Measurements from ENCODE around the gene C2. TPM values are rescaled to one million over a fixed set of nuclear protein-coding genes. Genes with fewer than 3 reads are reported as not detected.
"Not testable (repeated sequence)": the region's sequence is repeated elsewhere in the genome, so short reads cannot be mapped to it uniquely, and the experiment has no call there.

C2 gene
- total RNA-seq, 4 donors from 2014 or later, result 30.6 to 96.1 (median 46.0) TPM

GRCh38 chr6:31977816-31978431, 50.4 kb downstream of the C2 start:
- no peak for DNase-seq (ENCODE audit: low spot score)
- no peak for ATAC-seq (ENCODE audit: low FRiP score)
- no peak for TF ChIP-seq CTCF (IDR thresholded peaks at IDR 0.05)

GRCh38 chr6:31978831-31979230, 51.3 kb downstream of the C2 start:
- ATAC-seq (ENCODE audit: low FRiP score) (no peak), DNase-seq (ENCODE audit: low spot score) (no peak)
- no peak for TF ChIP-seq CTCF (IDR thresholded peaks at IDR 0.05)

GRCh38 chr6:31979238-31979898, 51.9 kb downstream of the C2 start:
- TF ChIP-seq CTCF (IDR thresholded peaks at IDR 0.05), result no peak
- DNase-seq (ENCODE audit: low spot score), result no peak
- no peak for ATAC-seq (ENCODE audit: low FRiP score)

GRCh38 chr6:31980195-31980876, 52.8 kb downstream of the C2 start:
- not testable (repeated sequence) for DNase-seq (ENCODE audit: low spot score); ATAC-seq (ENCODE audit: low FRiP score)

- not testable (repeated sequence) for ATAC-seq (ENCODE audit: low FRiP score); DNase-seq (ENCODE audit: low spot score)
Observed at GRCh38 chr6:31980998-31981397, 53.5 kb downstream of the C2 start.

- peak; percentile 69 for ATAC-seq (ENCODE audit: low FRiP score)
- not testable (repeated sequence) for DNase-seq (ENCODE audit: low spot score)
Observed at GRCh38 chr6:31981744-31982143, 54.2 kb downstream of the C2 start, which contains the start of gene C4A. C4A (plus strand) TSS chr6:31982057; CDS start chr6:31982108, 51 bp downstream.

- ATAC-seq (ENCODE audit: low FRiP score); DNase-seq (ENCODE audit: low spot score): not testable (repeated sequence)
Observed at GRCh38 chr6:31989363-31989762, 61.8 kb downstream of the C2 start.

GRCh38 chr6:31994421-31994820, 66.9 kb downstream of the C2 start:
- not testable (repeated sequence) for ATAC-seq (ENCODE audit: low FRiP score); DNase-seq (ENCODE audit: low spot score)

Small RNAs within 50 kb of the gene (small RNA-seq; reads per million reads assigned to genes)
- gene AL645922.1, result not detected

Other genes starting within 250 kb of the C2 start
- 1 to 10 TPM in 2 of 4 donors, under 1 TPM in 1, not detected in 1; 0.84 to 4.5 (median 1.3) TPM for gene LY6G5C, start 246.7 kb upstream of the C2 start, total RNA-seq
- gene ABHD16A, start 224.4 kb upstream of the C2 start, total RNA-seq, result 10 to 100 TPM; 41.8 to 62.8 (median 57.4) TPM
- gene LY6G6F, start 220.9 kb upstream of the C2 start, total RNA-seq, result not detected
- gene LY6G6D, start 212.4 kb upstream of the C2 start, total RNA-seq, result not detected
- under 1 TPM in 1 of 4 donors, not detected in 3; 0.74 TPM for gene LY6G6C, start 206.0 kb upstream of the C2 start, total RNA-seq
- under 1 TPM in 1 of 4 donors, not detected in 3; 0.84 TPM for gene MPIG6B, start 204.3 kb upstream of the C2 start, total RNA-seq
- 100 to 1,000 TPM; 103 to 148 (median 115) TPM for gene DDAH2, start 198.4 kb upstream of the C2 start, total RNA-seq
- 100 to 1,000 TPM; 244 to 443 (median 336) TPM for gene CLIC1, start 191.2 kb upstream of the C2 start, total RNA-seq
- gene MSH5, start 187.7 kb upstream of the C2 start, total RNA-seq, result 10 to 100 TPM in 1 of 4 donors, 1 to 10 TPM in 3; 5.4 to 17.0 (median 7.3) TPM
- not detected for gene SAPCD1, start 165.1 kb upstream of the C2 start, total RNA-seq
- 1 to 10 TPM in 1 of 4 donors, under 1 TPM in 2, not detected in 1; 0.36 to 1.6 (median 0.56) TPM for gene VWA7, start 150.4 kb upstream of the C2 start, total RNA-seq
- 10 to 100 TPM; 31.6 to 47.0 (median 34.6) TPM for gene VARS1, start 132.0 kb upstream of the C2 start, total RNA-seq
- gene LSM2, start 120.8 kb upstream of the C2 start, total RNA-seq, result 10 to 100 TPM; 19.8 to 35.1 (median 30.4) TPM
- gene HSPA1L, start 112.4 kb upstream of the C2 start, total RNA-seq, result 1 to 10 TPM in 3 of 4 donors, under 1 TPM in 1; 0.48 to 3.0 (median 1.9) TPM
- 1,000 to 10,000 TPM in 1 of 4 donors, 100 to 1,000 TPM in 3; 155 to 1,684 (median 309) TPM for gene HSPA1A, start 112.2 kb upstream of the C2 start, total RNA-seq
- gene HSPA1B, start 100.0 kb upstream of the C2 start, total RNA-seq, result 1,000 to 10,000 TPM in 1 of 4 donors, 100 to 1,000 TPM in 3; 174 to 1,642 (median 258) TPM
- 10 to 100 TPM; 44.1 to 63.8 (median 55.2) TPM for gene NEU1, start 64.9 kb upstream of the C2 start, total RNA-seq
- gene SLC44A4, start 48.7 kb upstream of the C2 start, total RNA-seq, result under 1 TPM in 3 of 4 donors, not detected in 1; 0.19 to 0.84 (median 0.38) TPM
- 10 to 100 TPM; 17.4 to 25.9 (median 20.0) TPM for gene EHMT2, start 30.0 kb upstream of the C2 start, total RNA-seq
- gene ZBTB12, start 25.6 kb upstream of the C2 start, total RNA-seq, result 1 to 10 TPM in 3 of 4 donors, under 1 TPM in 1; 0.48 to 1.9 (median 1.4) TPM
- gene CFB, start 18.4 kb downstream of the C2 start, total RNA-seq, result 1,000 to 10,000 TPM in 1 of 4 donors, 100 to 1,000 TPM in 2, 10 to 100 TPM in 1; 16.7 to 1,024 (median 264) TPM
- gene NELFE, start 31.3 kb downstream of the C2 start, total RNA-seq, result 10 to 100 TPM; 67.0 to 94.0 (median 75.0) TPM
- 10 to 100 TPM; 31.3 to 50.8 (median 44.8) TPM for gene SKIC2, start 31.5 kb downstream of the C2 start, total RNA-seq
- gene DXO, start 44.4 kb downstream of the C2 start, total RNA-seq, result 10 to 100 TPM; 15.6 to 19.9 (median 18.4) TPM
- 100 to 1,000 TPM in 3 of 4 donors, 10 to 100 TPM in 1; 16.6 to 652 (median 239) TPM for gene C4A, start 54.3 kb downstream of the C2 start, total RNA-seq
- gene C4B, start 87.1 kb downstream of the C2 start, total RNA-seq, result 100 to 1,000 TPM in 3 of 4 donors, 10 to 100 TPM in 1; 15.4 to 912 (median 204) TPM
- gene CYP21A2, start 110.7 kb downstream of the C2 start, total RNA-seq, result 1 to 10 TPM in 3 of 4 donors, under 1 TPM in 1; 0.63 to 5.7 (median 2.8) TPM
- gene TNXB, start 181.6 kb downstream of the C2 start, total RNA-seq, result 100 to 1,000 TPM; 129 to 311 (median 137) TPM
- 10 to 100 TPM; 23.2 to 44.3 (median 24.4) TPM for gene ATF6B, start 200.5 kb downstream of the C2 start, total RNA-seq
- gene FKBPL, start 202.6 kb downstream of the C2 start, total RNA-seq, result 1 to 10 TPM; 2.1 to 3.9 (median 2.7) TPM
- 1 to 10 TPM in 1 of 4 donors, under 1 TPM in 3; 0.24 to 1.0 (median 0.34) TPM for gene PRRT1, start 224.2 kb downstream of the C2 start, total RNA-seq
- 100 to 1,000 TPM in 1 of 4 donors, 10 to 100 TPM in 3; 21.5 to 161 (median 34.3) TPM for gene PPT2, start 226.4 kb downstream of the C2 start, total RNA-seq
- gene EGFL8, start 236.9 kb downstream of the C2 start, total RNA-seq, result 10 to 100 TPM in 3 of 4 donors, 1 to 10 TPM in 1; 8.9 to 17.3 (median 13.3) TPM
- gene AGPAT1, start 248.4 kb downstream of the C2 start, total RNA-seq, result 10 to 100 TPM; 26.4 to 40.9 (median 35.7) TPM